Neural cell (in vitro differentiated cells): ENCODE data around the gene CDC42EP2. TPM values are rescaled to one million over a fixed set of nuclear protein-coding genes. Genes with fewer than 3 reads are reported as not detected.

Source experiments
- H2AFZ ChIP-seq: fragments of 200-600, 300-800 bp; sonication (generic), shearing (Covaris generic); 2 replicates; pipeline ENCODE4 v1.6.0; 2014; ENCODE audit warnings: low read depth, mild to moderate bottlenecking, antibody characterized with exemption, low read length, moderate library complexity
- H3F3A ChIP-seq: fragments of 200-600 bp; shearing (Covaris generic); 2 replicates; pipeline ENCODE4 v1.6.1; 2016; ENCODE audit warnings: mild to moderate bottlenecking, moderate library complexity, mixed read lengths, antibody characterized with exemption, low read length; ENCODE audit not compliant: insufficient read depth, poor library complexity, severe bottlenecking
- H3K27ac ChIP-seq: fragments of 200-600, 300-800 bp; sonication (generic), shearing (Covaris generic); 2 replicates; pipeline ENCODE4 v1.5.1; 2014; ENCODE audit warnings: mild to moderate bottlenecking, low read length, moderate library complexity
- H3K27me3 ChIP-seq: fragments of 300-800, 200-600 bp; sonication (generic), shearing (Covaris generic); 2 replicates; pipeline ENCODE4 v1.6.0; 2014; ENCODE audit warnings: mild to moderate bottlenecking, low read depth, low read length, moderate library complexity; ENCODE audit not compliant: insufficient read depth
- H3K36me3 ChIP-seq: fragments of 300-800, 200-600 bp; sonication (generic), shearing (Covaris generic); 2 replicates; pipeline ENCODE4 v1.5.1; 2014; ENCODE audit warnings: mild to moderate bottlenecking, antibody characterized with exemption, low read length, moderate library complexity; ENCODE audit not compliant: insufficient read depth
- H3K4me2 ChIP-seq: fragments of 300-800, 200-600 bp; sonication (generic), shearing (Covaris generic); 2 replicates; pipeline ENCODE4 v1.6.0; 2014; ENCODE audit warnings: mild to moderate bottlenecking, low read length
- H3K4me3 ChIP-seq: fragments of 300-800, 200-600 bp; sonication (generic), shearing (Covaris generic); 2 replicates; pipeline ENCODE4 v1.5.1; 2014; ENCODE audit warnings: mild to moderate bottlenecking, low read length, moderate library complexity
- H3K79me2 ChIP-seq: fragments of 200-600 bp; shearing (Covaris generic); replicated peaks from 2 replicates; pipeline ENCODE4 v1.6.0; 2014; ENCODE audit warnings: mild to moderate bottlenecking, low read length, moderate library complexity; ENCODE audit not compliant: insufficient read depth
- H3K9ac ChIP-seq: fragments of 300-800, 200-600 bp; sonication (generic), shearing (Covaris generic); 2 replicates; pipeline ENCODE4 v1.6.1; 2016; ENCODE audit warnings: mild to moderate bottlenecking, low read length, mixed read lengths
- H3K9me2 ChIP-seq: fragments of 200-600 bp; shearing (Covaris generic); 2 replicates; pipeline ENCODE4 v1.6.1; 2016; ENCODE audit warnings: mild to moderate bottlenecking, low read length, mixed read lengths; ENCODE audit not compliant: insufficient read depth
- H3K9me3 ChIP-seq: fragments of 200-600, 300-800 bp; sonication (generic), shearing (Covaris generic); 2 replicates; pipeline ENCODE4 v1.6.1; 2016; ENCODE audit warnings: mild to moderate bottlenecking, mixed run types, low read length, moderate library complexity, mixed read lengths
- H4K20me1 ChIP-seq: fragments of 200-600 bp; shearing (Covaris generic); 2 replicates; pipeline ENCODE4 v1.6.1; 2016; ENCODE audit warnings: mild to moderate bottlenecking, mixed run types; ENCODE audit not compliant: insufficient read depth
- EP300 ChIP-seq: fragments of 450-650 bp; conservative IDR thresholded peaks from 2 replicates; pipeline ENCODE4 v1.6.1; 2014; ENCODE audit warnings: antibody characterized with exemption, mild to moderate bottlenecking, moderate library complexity; ENCODE audit not compliant: poor library complexity, severe bottlenecking
- EZH2 ChIP-seq: fragments of 200-600, 300-800 bp; shearing (Covaris generic), sonication (generic); IDR thresholded peaks from 2 replicates; pipeline ENCODE4 v1.6.1; 2014; ENCODE audit warnings: antibody characterized with exemption, low read length, borderline replicate concordance, mild to moderate bottlenecking; ENCODE audit not compliant: insufficient read depth, poor library complexity, severe bottlenecking
- MXI1 ChIP-seq: fragments of 450-650 bp; conservative IDR thresholded peaks from 2 replicates; pipeline ENCODE4 v1.6.1; 2014; ENCODE audit warnings: antibody characterized with exemption, mild to moderate bottlenecking; ENCODE audit not compliant: poor library complexity, severe bottlenecking
- POLR2AphosphoS5 ChIP-seq: IDR thresholded peaks from 2 replicates; pipeline ENCODE4 v1.6.1; 2012
- RAD21 ChIP-seq: fragments of 450-650 bp; conservative IDR thresholded peaks from 2 replicates; pipeline ENCODE4 v1.6.1; 2014; ENCODE audit warnings: antibody characterized with exemption, mild to moderate bottlenecking, moderate library complexity
- SMC3 ChIP-seq: fragments of 450-650 bp; conservative IDR thresholded peaks from 2 replicates; pipeline ENCODE4 v1.6.1; 2014; ENCODE audit warnings: antibody characterized with exemption, mild to moderate bottlenecking, moderate library complexity; ENCODE audit not compliant: poor library complexity
- TAF1 ChIP-seq: IDR thresholded peaks from 2 replicates; pipeline ENCODE4 v1.6.1; 2012; ENCODE audit warnings: low read depth
- polyA plus RNA-seq: library from polyadenylated mRNA; depleted of rRNA; stranded (reverse); fragments of >200 nt; gene quantifications from 2 replicates; pipeline ENCODE4 v1.2.3, GENCODE V29; 2014
- TF ChIP-seq, protein P1 (sequence below): IDR thresholded peaks from 2 replicates; pipeline ENCODE4 v1.6.1; 2012; ENCODE audit warnings: borderline replicate concordance
- TF ChIP-seq, protein P2 (sequence below): fragments of 450-650 bp; IDR thresholded peaks from 2 replicates; pipeline ENCODE4 v1.5.1; 2014; ENCODE audit warnings: antibody characterized with exemption, mild to moderate bottlenecking, moderate library complexity; ENCODE audit not compliant: poor library complexity, severe bottlenecking

Gene CDC42EP2
- polyA plus RNA-seq, 1 donor from 2014 or later = 1.3 TPM

DNA sequence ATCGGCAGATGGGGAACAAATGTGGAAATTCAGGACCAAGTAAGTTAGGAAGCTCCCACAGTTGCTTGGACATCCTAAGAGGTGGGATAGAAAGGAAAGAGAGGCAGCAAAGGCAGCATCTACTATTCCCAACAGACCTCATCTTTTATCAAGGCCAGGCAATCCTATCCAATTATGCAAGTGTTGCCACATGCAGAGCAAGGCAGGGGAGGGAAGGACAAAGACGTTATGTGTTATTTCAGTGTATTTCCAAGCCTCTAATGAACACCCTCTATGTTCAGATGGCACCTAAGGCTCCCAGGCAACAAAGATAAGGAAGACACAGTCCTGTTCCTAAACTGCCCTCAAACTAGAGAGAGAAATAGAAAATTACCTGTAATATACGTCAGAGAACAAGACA, 49.1 kb downstream of the CDC42EP2 start:
- H3K79me2 ChIP-seq = peaks cover 12% of the 10 kb centered on the region
- H3K27ac ChIP-seq = no peak overlapping the region
- H3K4me3 ChIP-seq = no peak overlapping the region
- H4K20me1 ChIP-seq = no peaks in the 10 kb centered on the region
- H3K4me2 ChIP-seq = no peak overlapping the region
- no peaks in the 10 kb centered on the region for H3K9me2 ChIP-seq
- no peaks in the 10 kb centered on the region for H3K27me3 ChIP-seq
- TF ChIP-seq EP300 (no peak), EZH2 (no peak), POLR2AphosphoS5 (no peak), RAD21 (no peak), MXI1 (no peak), SMC3 (no peak), TAF1 (no peak)
- TF ChIP-seq, protein P1, sequence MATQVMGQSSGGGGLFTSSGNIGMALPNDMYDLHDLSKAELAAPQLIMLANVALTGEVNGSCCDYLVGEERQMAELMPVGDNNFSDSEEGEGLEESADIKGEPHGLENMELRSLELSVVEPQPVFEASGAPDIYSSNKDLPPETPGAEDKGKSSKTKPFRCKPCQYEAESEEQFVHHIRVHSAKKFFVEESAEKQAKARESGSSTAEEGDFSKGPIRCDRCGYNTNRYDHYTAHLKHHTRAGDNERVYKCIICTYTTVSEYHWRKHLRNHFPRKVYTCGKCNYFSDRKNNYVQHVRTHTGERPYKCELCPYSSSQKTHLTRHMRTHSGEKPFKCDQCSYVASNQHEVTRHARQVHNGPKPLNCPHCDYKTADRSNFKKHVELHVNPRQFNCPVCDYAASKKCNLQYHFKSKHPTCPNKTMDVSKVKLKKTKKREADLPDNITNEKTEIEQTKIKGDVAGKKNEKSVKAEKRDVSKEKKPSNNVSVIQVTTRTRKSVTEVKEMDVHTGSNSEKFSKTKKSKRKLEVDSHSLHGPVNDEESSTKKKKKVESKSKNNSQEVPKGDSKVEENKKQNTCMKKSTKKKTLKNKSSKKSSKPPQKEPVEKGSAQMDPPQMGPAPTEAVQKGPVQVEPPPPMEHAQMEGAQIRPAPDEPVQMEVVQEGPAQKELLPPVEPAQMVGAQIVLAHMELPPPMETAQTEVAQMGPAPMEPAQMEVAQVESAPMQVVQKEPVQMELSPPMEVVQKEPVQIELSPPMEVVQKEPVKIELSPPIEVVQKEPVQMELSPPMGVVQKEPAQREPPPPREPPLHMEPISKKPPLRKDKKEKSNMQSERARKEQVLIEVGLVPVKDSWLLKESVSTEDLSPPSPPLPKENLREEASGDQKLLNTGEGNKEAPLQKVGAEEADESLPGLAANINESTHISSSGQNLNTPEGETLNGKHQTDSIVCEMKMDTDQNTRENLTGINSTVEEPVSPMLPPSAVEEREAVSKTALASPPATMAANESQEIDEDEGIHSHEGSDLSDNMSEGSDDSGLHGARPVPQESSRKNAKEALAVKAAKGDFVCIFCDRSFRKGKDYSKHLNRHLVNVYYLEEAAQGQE = no peak
- TF ChIP-seq, protein P2, sequence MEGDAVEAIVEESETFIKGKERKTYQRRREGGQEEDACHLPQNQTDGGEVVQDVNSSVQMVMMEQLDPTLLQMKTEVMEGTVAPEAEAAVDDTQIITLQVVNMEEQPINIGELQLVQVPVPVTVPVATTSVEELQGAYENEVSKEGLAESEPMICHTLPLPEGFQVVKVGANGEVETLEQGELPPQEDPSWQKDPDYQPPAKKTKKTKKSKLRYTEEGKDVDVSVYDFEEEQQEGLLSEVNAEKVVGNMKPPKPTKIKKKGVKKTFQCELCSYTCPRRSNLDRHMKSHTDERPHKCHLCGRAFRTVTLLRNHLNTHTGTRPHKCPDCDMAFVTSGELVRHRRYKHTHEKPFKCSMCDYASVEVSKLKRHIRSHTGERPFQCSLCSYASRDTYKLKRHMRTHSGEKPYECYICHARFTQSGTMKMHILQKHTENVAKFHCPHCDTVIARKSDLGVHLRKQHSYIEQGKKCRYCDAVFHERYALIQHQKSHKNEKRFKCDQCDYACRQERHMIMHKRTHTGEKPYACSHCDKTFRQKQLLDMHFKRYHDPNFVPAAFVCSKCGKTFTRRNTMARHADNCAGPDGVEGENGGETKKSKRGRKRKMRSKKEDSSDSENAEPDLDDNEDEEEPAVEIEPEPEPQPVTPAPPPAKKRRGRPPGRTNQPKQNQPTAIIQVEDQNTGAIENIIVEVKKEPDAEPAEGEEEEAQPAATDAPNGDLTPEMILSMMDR = no peak
- H3K36me3 ChIP-seq = no peaks in the 10 kb centered on the region
- H3F3A ChIP-seq = no peaks in the 10 kb centered on the region
- no peak overlapping the region for H2AFZ ChIP-seq
- H3K9ac ChIP-seq = no peak overlapping the region
- no peaks in the 10 kb centered on the region for H3K9me3 ChIP-seq

DNA sequence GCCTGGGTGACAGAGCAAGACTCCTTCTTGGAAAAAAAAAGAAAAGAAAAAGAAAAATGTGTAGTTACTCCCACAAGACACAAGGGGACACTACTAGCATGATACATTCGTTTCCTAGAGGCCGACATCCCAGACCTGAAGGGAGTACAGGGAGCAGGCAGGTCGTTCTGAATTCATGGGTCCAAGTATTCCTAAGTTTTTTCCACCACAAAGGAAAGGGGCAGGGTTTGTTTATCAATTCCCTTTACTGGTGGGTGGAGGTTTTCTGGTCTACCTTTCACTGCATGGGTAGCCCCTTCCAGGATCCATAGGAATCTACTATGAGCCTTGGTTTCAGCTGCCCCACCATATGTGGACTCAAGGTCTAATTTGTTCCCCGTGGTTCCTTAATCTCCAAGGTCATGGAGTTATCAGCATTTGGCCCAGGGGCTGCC, 51.7 kb downstream of the CDC42EP2 start:
- Histone ChIP-seq H3F3A (no peaks in the 10 kb centered on the region), H3K9me3 (no peaks in the 10 kb centered on the region), H3K27me3 (no peaks in the 10 kb centered on the region), H3K79me2 (peaks cover 12% of the 10 kb centered on the region), H3K27ac (no peak overlapping the region), H3K9me2 (no peaks in the 10 kb centered on the region), H2AFZ (no peak overlapping the region), H3K4me2 (no peak overlapping the region), H3K9ac (no peak overlapping the region), H3K36me3 (no peaks in the 10 kb centered on the region), H4K20me1 (no peaks in the 10 kb centered on the region), H3K4me3 (no peak overlapping the region)
- TF ChIP-seq SMC3 (peak; percentile 93), POLR2AphosphoS5 (no peak), RAD21 (peak; percentile 92), EP300 (no peak), EZH2 (no peak), MXI1 (no peak), TAF1 (no peak)
- TF ChIP-seq, protein P2 = peak; percentile 91
- TF ChIP-seq, protein P1 = no peak
